Measurements from ENCODE around the gene PAPSS1. TPM values are rescaled to one million over a fixed set of nuclear protein-coding genes. Genes with fewer than 3 reads are reported as not detected.

The PAPSS1 gene
- total and polyA plus RNA-seq, 2 donors (not counting 1 experiment from before 2014, with no cell fraction given) = 59.9 to 70.3 TPM

DNA sequence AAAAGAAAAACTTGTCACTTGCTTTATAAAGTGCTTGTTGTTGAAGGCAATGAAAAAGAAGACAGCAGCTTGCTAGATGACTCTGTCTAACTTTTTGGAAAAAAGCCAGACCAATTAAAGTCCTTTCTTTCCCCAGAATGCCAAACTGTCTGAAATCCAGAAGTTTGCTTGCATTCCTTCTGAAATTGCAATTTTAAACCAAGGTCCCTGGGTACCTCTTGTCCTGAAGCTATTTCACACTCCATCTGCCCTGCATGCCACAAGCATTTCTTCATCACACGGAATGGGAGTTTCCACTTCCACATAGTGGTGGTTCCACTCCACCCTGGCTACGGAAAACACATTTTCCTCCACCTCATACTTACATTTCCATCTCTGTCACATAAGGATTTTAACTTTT is 101.0 kb downstream of the PAPSS1 start:
- peaks cover 2% of the 10 kb centered on the region for H3K4me1 ChIP-seq (ENCODE audit: control insufficient read depth, extremely low read depth, insufficient read depth, low read length)
- no peak overlapping the region for H3K9ac ChIP-seq (ENCODE audit: insufficient read depth, low read length)
- H3K27me3 ChIP-seq (ENCODE audit: control insufficient read depth, insufficient read depth, low read length) = no peaks in the 10 kb centered on the region
- H3K4me2 ChIP-seq (ENCODE audit: extremely low read depth, insufficient read depth, low read length) = peak overlapping the region; percentile 52
- no peaks in the 10 kb centered on the region for H3K36me3 ChIP-seq (ENCODE audit: control insufficient read depth, insufficient read depth, low read length)
- no peaks in the 10 kb centered on the region for H4K20me1 ChIP-seq (ENCODE audit: control insufficient read depth, extremely low read depth, insufficient read depth, low read length)
- H3K9me3 ChIP-seq (ENCODE audit: control insufficient read depth, insufficient read depth, low read depth, low read length) = no peaks in the 10 kb centered on the region
- no peak overlapping the region for H2AFZ ChIP-seq (ENCODE audit: low read length)
- no peak overlapping the region for H3K4me3 ChIP-seq (replicated peaks in 1 of 4; ENCODE audit: control extremely low read depth in 1 of 4, insufficient read depth in 1 of 4, low read depth in 3 of 4, low read length in 4 of 4)
- TF ChIP-seq, protein P1, sequence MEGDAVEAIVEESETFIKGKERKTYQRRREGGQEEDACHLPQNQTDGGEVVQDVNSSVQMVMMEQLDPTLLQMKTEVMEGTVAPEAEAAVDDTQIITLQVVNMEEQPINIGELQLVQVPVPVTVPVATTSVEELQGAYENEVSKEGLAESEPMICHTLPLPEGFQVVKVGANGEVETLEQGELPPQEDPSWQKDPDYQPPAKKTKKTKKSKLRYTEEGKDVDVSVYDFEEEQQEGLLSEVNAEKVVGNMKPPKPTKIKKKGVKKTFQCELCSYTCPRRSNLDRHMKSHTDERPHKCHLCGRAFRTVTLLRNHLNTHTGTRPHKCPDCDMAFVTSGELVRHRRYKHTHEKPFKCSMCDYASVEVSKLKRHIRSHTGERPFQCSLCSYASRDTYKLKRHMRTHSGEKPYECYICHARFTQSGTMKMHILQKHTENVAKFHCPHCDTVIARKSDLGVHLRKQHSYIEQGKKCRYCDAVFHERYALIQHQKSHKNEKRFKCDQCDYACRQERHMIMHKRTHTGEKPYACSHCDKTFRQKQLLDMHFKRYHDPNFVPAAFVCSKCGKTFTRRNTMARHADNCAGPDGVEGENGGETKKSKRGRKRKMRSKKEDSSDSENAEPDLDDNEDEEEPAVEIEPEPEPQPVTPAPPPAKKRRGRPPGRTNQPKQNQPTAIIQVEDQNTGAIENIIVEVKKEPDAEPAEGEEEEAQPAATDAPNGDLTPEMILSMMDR (conservative IDR thresholded peaks at IDR 0.05 in 1 of 2, IDR thresholded peaks at IDR 0.05 in 1 of 2; ENCODE audit: low read depth in 1 of 2, low read length in 2 of 2) = no peak
- no peak for TF ChIP-seq EZH2 (IDR thresholded peaks at IDR 0.05; ENCODE audit: low read length, missing control alignments)
- peak; percentile 39 to 91 for DNase-seq (ENCODE audit: low read depth in 2 of 2)
- no peaks in the 10 kb centered on the region for H3K79me2 ChIP-seq (ENCODE audit: control insufficient read depth, insufficient read depth, low read length)
- H3K27ac ChIP-seq (ENCODE audit: insufficient read depth, low read length) = no peak overlapping the region

DNA sequence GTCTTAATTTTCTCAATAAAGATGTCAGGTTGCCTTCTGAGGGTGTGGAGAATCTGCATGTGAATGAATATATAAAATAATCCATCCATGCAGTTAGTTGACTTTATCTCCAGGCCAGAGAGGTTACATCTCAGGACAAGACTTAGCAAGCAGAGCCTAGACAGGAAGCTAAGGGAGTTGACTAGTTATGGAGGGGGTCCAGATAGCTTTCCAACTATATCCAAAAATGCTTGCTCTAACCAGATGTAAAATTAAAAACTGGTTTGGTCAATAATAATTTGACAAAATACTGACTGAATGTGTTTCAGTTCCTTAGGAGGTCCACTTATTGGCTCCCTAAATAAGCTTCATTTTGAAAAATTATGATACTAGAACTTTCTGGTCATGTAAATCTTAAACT is 101.4 kb downstream of the PAPSS1 start:
- DNase-seq (ENCODE audit: low read depth in 2 of 2) = no peak
- Histone ChIP-seq H3K79me2 (ENCODE audit: control insufficient read depth, insufficient read depth, low read length) (no peaks in the 10 kb centered on the region), H3K36me3 (ENCODE audit: control insufficient read depth, insufficient read depth, low read length) (no peaks in the 10 kb centered on the region), H3K27me3 (ENCODE audit: control insufficient read depth, insufficient read depth, low read length) (no peaks in the 10 kb centered on the region), H3K4me2 (ENCODE audit: extremely low read depth, insufficient read depth, low read length) (no peak overlapping the region), H3K4me1 (ENCODE audit: control insufficient read depth, extremely low read depth, insufficient read depth, low read length) (peaks cover 2% of the 10 kb centered on the region), H4K20me1 (ENCODE audit: control insufficient read depth, extremely low read depth, insufficient read depth, low read length) (no peaks in the 10 kb centered on the region), H3K27ac (ENCODE audit: insufficient read depth, low read length) (no peak overlapping the region), H3K9me3 (ENCODE audit: control insufficient read depth, insufficient read depth, low read depth, low read length) (no peaks in the 10 kb centered on the region), H2AFZ (ENCODE audit: low read length) (no peak overlapping the region), H3K9ac (ENCODE audit: insufficient read depth, low read length) (no peak overlapping the region), H3K4me3 (replicated peaks in 1 of 4; ENCODE audit: control extremely low read depth in 1 of 4, insufficient read depth in 1 of 4, low read depth in 3 of 4, low read length in 4 of 4) (no peak overlapping the region)
- TF ChIP-seq, protein P1 (conservative IDR thresholded peaks at IDR 0.05 in 1 of 2, IDR thresholded peaks at IDR 0.05 in 1 of 2; ENCODE audit: low read depth in 1 of 2, low read length in 2 of 2) = no peak
- no peak for TF ChIP-seq EZH2 (IDR thresholded peaks at IDR 0.05; ENCODE audit: low read length, missing control alignments)

DNA sequence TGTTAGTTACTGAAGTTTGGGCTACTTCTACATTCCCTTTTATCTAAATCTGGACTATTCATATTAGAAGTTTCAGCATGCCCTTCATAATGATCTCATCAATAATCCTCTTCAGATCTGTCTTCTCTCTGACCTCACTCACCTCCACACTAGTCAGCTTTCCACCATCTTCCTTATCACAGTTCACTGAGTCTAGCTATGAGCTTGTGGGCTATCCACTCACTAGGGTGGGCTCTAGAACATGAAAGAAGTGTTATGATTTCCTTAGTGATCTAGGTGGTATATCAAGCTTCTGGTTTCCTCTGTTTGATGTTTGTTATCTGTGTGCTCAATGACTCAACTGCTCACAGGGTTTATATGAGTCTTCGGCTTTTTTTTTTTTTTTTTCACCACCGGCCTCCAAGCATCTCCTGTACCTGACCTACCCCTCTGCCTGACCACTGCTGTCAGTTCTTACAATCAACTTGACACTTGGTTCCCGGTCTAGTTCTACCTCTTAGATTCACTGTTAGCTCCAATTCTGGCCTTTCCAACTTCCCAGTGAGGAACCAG is 103.1 kb downstream of the PAPSS1 start:
- Histone ChIP-seq H3K4me2 (ENCODE audit: extremely low read depth, insufficient read depth, low read length) (no peak overlapping the region), H3K9ac (ENCODE audit: insufficient read depth, low read length) (no peak overlapping the region), H3K79me2 (ENCODE audit: control insufficient read depth, insufficient read depth, low read length) (no peaks in the 10 kb centered on the region), H2AFZ (ENCODE audit: low read length) (no peak overlapping the region), H3K9me3 (ENCODE audit: control insufficient read depth, insufficient read depth, low read depth, low read length) (no peaks in the 10 kb centered on the region), H4K20me1 (ENCODE audit: control insufficient read depth, extremely low read depth, insufficient read depth, low read length) (no peaks in the 10 kb centered on the region), H3K27me3 (ENCODE audit: control insufficient read depth, insufficient read depth, low read length) (no peaks in the 10 kb centered on the region), H3K36me3 (ENCODE audit: control insufficient read depth, insufficient read depth, low read length) (no peaks in the 10 kb centered on the region), H3K4me1 (ENCODE audit: control insufficient read depth, extremely low read depth, insufficient read depth, low read length) (peaks cover 2% of the 10 kb centered on the region), H3K4me3 (replicated peaks in 1 of 4; ENCODE audit: control extremely low read depth in 1 of 4, insufficient read depth in 1 of 4, low read depth in 3 of 4, low read length in 4 of 4) (no peak overlapping the region), H3K27ac (ENCODE audit: insufficient read depth, low read length) (no peak overlapping the region)
- no peak for TF ChIP-seq EZH2 (IDR thresholded peaks at IDR 0.05; ENCODE audit: low read length, missing control alignments)
- TF ChIP-seq, protein P1 (conservative IDR thresholded peaks at IDR 0.05 in 1 of 2, IDR thresholded peaks at IDR 0.05 in 1 of 2; ENCODE audit: low read depth in 1 of 2, low read length in 2 of 2) = no peak
- DNase-seq (ENCODE audit: low read depth in 2 of 2) = peak in 1 of 2 donors; percentile 29

All from fibroblast of lung (primary cell).